GM18873 (cell line): Measurements from ENCODE around the gene SIGLEC7.

Experiments
- ATAC-seq: cut with Tn5 transposase; IDR thresholded peaks from one replicate; pipeline ENCODE4 v1.9.1; 2021; ENCODE audit warnings: mild to moderate bottlenecking, moderate library complexity, moderate number of reproducible peaks; ENCODE audit not compliant: unreplicated experiment, low FRiP score

The SIGLEC7 gene

GRCh38 chr19:51198641-51199040 lies 56.5 kb downstream of the SIGLEC7 start:
- ATAC-seq = no peak

- ATAC-seq = no peak
Observed at GRCh38 chr19:51200071-51200666, 58.1 kb downstream of the SIGLEC7 start.

GRCh38 chr19:51201712-51202111 lies 59.6 kb downstream of the SIGLEC7 start:
- ATAC-seq = no peak
